Measurements from ENCODE around the gene ANAPC15. TPM values are rescaled to one million over a fixed set of nuclear protein-coding genes. Genes with fewer than 3 reads are reported as not detected.

ANAPC15 gene
- total RNA-seq, 3 donors from 2014 or later: 12.1 to 22.4 (median 21.4) TPM

DNA sequence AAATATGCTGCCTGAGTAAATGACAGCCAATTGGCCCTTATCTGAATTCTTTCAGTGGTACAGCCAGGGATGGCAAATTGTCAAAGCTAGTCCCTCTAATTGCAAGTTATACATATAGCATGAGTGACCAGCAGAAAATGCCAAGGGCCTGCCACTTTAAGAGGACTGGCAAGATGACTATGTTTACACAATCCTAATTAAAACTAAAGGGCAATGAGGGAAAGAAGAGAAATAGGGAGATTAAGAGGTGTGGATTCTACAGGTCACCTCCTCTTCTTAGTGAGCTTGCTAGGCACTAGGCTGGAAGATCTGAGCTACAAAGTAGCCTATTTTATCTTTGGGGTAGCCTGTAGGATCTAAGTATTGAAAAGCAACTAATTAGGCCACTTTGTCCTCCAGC is 45.6 kb downstream of the ANAPC15 start:
- H3K27ac ChIP-seq: peak overlapping the region; percentile 60 to 62
- H3K9me3 ChIP-seq: no peaks in the 10 kb centered on the region
- no peaks in the 10 kb centered on the region for H3K36me3 ChIP-seq
- DNase-seq (ENCODE audit: low spot score in 2 of 2): no peak
- intact Hi-C loops (cut with DNase I; ENCODE audit: low total_unique reads): no loop called here
- H3K4me3 ChIP-seq: no peak overlapping the region
- no peaks in the 10 kb centered on the region for H3K27me3 ChIP-seq
- TF ChIP-seq POLR2A (IDR thresholded peaks at IDR 0.05): no peak
- no peak for TF ChIP-seq POLR2AphosphoS5 (IDR thresholded peaks at IDR 0.05)
- TF ChIP-seq, protein P1, sequence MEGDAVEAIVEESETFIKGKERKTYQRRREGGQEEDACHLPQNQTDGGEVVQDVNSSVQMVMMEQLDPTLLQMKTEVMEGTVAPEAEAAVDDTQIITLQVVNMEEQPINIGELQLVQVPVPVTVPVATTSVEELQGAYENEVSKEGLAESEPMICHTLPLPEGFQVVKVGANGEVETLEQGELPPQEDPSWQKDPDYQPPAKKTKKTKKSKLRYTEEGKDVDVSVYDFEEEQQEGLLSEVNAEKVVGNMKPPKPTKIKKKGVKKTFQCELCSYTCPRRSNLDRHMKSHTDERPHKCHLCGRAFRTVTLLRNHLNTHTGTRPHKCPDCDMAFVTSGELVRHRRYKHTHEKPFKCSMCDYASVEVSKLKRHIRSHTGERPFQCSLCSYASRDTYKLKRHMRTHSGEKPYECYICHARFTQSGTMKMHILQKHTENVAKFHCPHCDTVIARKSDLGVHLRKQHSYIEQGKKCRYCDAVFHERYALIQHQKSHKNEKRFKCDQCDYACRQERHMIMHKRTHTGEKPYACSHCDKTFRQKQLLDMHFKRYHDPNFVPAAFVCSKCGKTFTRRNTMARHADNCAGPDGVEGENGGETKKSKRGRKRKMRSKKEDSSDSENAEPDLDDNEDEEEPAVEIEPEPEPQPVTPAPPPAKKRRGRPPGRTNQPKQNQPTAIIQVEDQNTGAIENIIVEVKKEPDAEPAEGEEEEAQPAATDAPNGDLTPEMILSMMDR (IDR thresholded peaks at IDR 0.05): no peak
- H3K4me1 ChIP-seq: peaks cover 4 to 24% of the 10 kb centered on the region in 2 donors

- intact Hi-C loops (cut with DNase I; ENCODE audit: low total_unique reads): no loop called here
- Histone ChIP-seq H3K4me3 (no peak overlapping the region), H3K9me3 (no peaks in the 10 kb centered on the region), H3K27ac (no peak overlapping the region), H3K27me3 (no peaks in the 10 kb centered on the region), H3K36me3 (no peaks in the 10 kb centered on the region), H3K4me1 (peaks cover 0 to 5% of the 10 kb centered on the region in 2 donors)
- no peak for DNase-seq (ENCODE audit: low spot score in 2 of 2)
- TF ChIP-seq POLR2AphosphoS5 (IDR thresholded peaks at IDR 0.05) (no peak), POLR2A (IDR thresholded peaks at IDR 0.05) (no peak)
- TF ChIP-seq, protein P1 (IDR thresholded peaks at IDR 0.05): no peak
These were observed 50.6 kb downstream of the ANAPC15 start for GRCh38 chr11:72061739-72062396.

Other genes starting within 250 kb of the ANAPC15 start
- gene DEFB131B, start 234.2 kb downstream of the ANAPC15 start, total RNA-seq: not detected
- 10 to 100 TPM; 10.2 to 14.0 (median 12.8) TPM for gene XNDC1N, start 184.1 kb downstream of the ANAPC15 start, total RNA-seq
- gene RNF121, start 183.6 kb downstream of the ANAPC15 start, total RNA-seq: 10 to 100 TPM; 21.8 to 39.0 (median 37.3) TPM
- 10 to 100 TPM in 2 of 3 donors, 1 to 10 TPM in 1; 2.6 to 10.4 (median 10.2) TPM for gene IL18BP, start 113.8 kb downstream of the ANAPC15 start, total RNA-seq
- 100 to 1,000 TPM; 240 to 412 (median 283) TPM for gene NUMA1, start 32.2 kb downstream of the ANAPC15 start, total RNA-seq
- gene LRRC51, start 31.8 kb downstream of the ANAPC15 start, total RNA-seq: 100 to 1,000 TPM in 1 of 3 donors, 10 to 100 TPM in 2; 14.9 to 103 (median 17.1) TPM
- gene LAMTOR1, start 9.4 kb downstream of the ANAPC15 start, total RNA-seq: 100 to 1,000 TPM in 2 of 3 donors, 10 to 100 TPM in 1; 87.2 to 120 (median 112) TPM
- not detected for gene TOMT, start 6.8 kb downstream of the ANAPC15 start, total RNA-seq
- gene FOLR3, start 23.0 kb upstream of the ANAPC15 start, total RNA-seq: under 1 TPM in 1 of 3 donors, not detected in 2; 0.48 TPM
- 10 to 100 TPM in 2 of 3 donors, not detected in 1; 11.8 to 45.2 TPM for gene FOLR1, start 79.4 kb upstream of the ANAPC15 start, total RNA-seq
- 100 to 1,000 TPM in 1 of 3 donors, 10 to 100 TPM in 1, 1 to 10 TPM in 1; 5.2 to 143 (median 16.7) TPM for gene FOLR2, start 104.1 kb upstream of the ANAPC15 start, total RNA-seq
- 10 to 100 TPM; 47.2 to 91.8 (median 73.1) TPM for gene INPPL1, start 112.1 kb upstream of the ANAPC15 start, total RNA-seq
- gene PHOX2A, start 131.5 kb upstream of the ANAPC15 start, total RNA-seq: not detected